Liver (tissue), 9 donors: ENCODE data around the gene NIM1K. TPM values are rescaled to one million over a fixed set of nuclear protein-coding genes. Genes with fewer than 3 reads are reported as not detected.

Experiments used
- DNase-seq: peaks from one replicate; pipeline ENCODE4 v3.0.0-alpha.2; 2017; ENCODE audit warnings: low spot score
- H3K27ac ChIP-seq, 2 donors: one replicate each; pipeline ENCODE4 v1.7.0; 2013; ENCODE audit warnings: inconsistent platforms in 2 of 2, low read length in 2 of 2, control low read depth in 1 of 2, low read depth in 1 of 2, mild to moderate bottlenecking in 1 of 2
- H3K27me3 ChIP-seq, 4 donors: one replicate each; pipeline versions ENCODE4 v1.6.1 to v1.7.0; 2013; ENCODE audit warnings: low read length in 3 of 4, inconsistent platforms in 1 of 4, mild to moderate bottlenecking in 1 of 4, moderate library complexity in 1 of 4; ENCODE audit not compliant: control insufficient read depth in 4 of 4, insufficient read depth in 4 of 4
- H3K36me3 ChIP-seq, 4 donors: one replicate each; pipeline versions ENCODE4 v1.6.1 to v1.7.0; 2013; ENCODE audit warnings: low read length in 3 of 4, mild to moderate bottlenecking in 3 of 4, low read depth in 1 of 4, moderate library complexity in 1 of 4; ENCODE audit not compliant: control insufficient read depth in 4 of 4, insufficient read depth in 3 of 4
- H3K4me1 ChIP-seq, 4 donors: one replicate each; pipeline versions ENCODE4 v1.6.1 to v1.7.0; 2013; ENCODE audit warnings: low read length in 3 of 4, mild to moderate bottlenecking in 3 of 4, moderate library complexity in 1 of 4; ENCODE audit not compliant: control insufficient read depth in 4 of 4, insufficient read depth in 4 of 4
- H3K4me3 ChIP-seq, 3 donors: one replicate each; pipeline versions ENCODE4 v1.6.1 to v1.7.0; 2013; ENCODE audit warnings: low read length in 3 of 3, control low read depth in 1 of 3, low read depth in 1 of 3, mild to moderate bottlenecking in 1 of 3
- H3K9ac ChIP-seq, 2 donors: one replicate each; pipeline ENCODE4 v1.7.0; 2013; ENCODE audit warnings: low read length in 2 of 2, mild to moderate bottlenecking in 2 of 2, moderate library complexity in 2 of 2, control low read depth in 1 of 2, low read depth in 1 of 2
- H3K9me3 ChIP-seq, 4 donors: one replicate each; pipeline versions ENCODE4 v1.6.1 to v1.7.0; 2013; ENCODE audit warnings: low read length in 3 of 4; ENCODE audit not compliant: control insufficient read depth in 4 of 4
- ATF3 ChIP-seq: IDR thresholded peaks from 2 replicates; pipeline ENCODE4 v1.6.1; 2016; ENCODE audit warnings: antibody characterized with exemption
- EGR1 ChIP-seq, 2 donors: IDR thresholded peaks; 2 replicates each; pipeline ENCODE4 v1.6.1; 2016 to 2018; ENCODE audit warnings: antibody characterized with exemption in 2 of 2, low read depth in 2 of 2
- FOXA1 ChIP-seq: IDR thresholded peaks from 2 replicates; pipeline ENCODE4 v1.6.1; 2016; ENCODE audit warnings: antibody characterized with exemption
- GABPA ChIP-seq, 2 donors: IDR thresholded peaks in 1 of 2; conservative IDR thresholded peaks in 1 of 2; 2 replicates each; pipeline ENCODE4 v1.6.1; 2016; ENCODE audit warnings: antibody characterized with exemption in 2 of 2, mild to moderate bottlenecking in 1 of 2, moderate library complexity in 1 of 2
- HNF4A ChIP-seq, 2 donors: conservative IDR thresholded peaks; 2 replicates each; pipeline ENCODE4 v1.6.1; 2016; ENCODE audit warnings: antibody characterized with exemption in 2 of 2, mild to moderate bottlenecking in 2 of 2
- HNF4G ChIP-seq: IDR thresholded peaks from 2 replicates; pipeline ENCODE4 v1.6.1; 2016; ENCODE audit warnings: antibody characterized with exemption
- JUND ChIP-seq, 2 donors: IDR thresholded peaks; 2 replicates each; pipeline ENCODE4 v1.6.1; 2016; ENCODE audit warnings: antibody characterized with exemption in 2 of 2
- MAX ChIP-seq: IDR thresholded peaks from 2 replicates; pipeline ENCODE4 v1.6.1; 2016; ENCODE audit warnings: antibody characterized with exemption
- NR2F2 ChIP-seq: IDR thresholded peaks from 2 replicates; pipeline ENCODE4 v1.6.1; 2016; ENCODE audit warnings: antibody characterized with exemption
- RAD21 ChIP-seq, 2 donors: IDR thresholded peaks; 2 replicates each; pipeline ENCODE4 v1.6.1; 2016; ENCODE audit warnings: antibody characterized with exemption in 2 of 2, mild to moderate bottlenecking in 2 of 2
- RXRA ChIP-seq, 2 donors: IDR thresholded peaks; 2 replicates each; pipeline ENCODE4 v1.6.1; 2017 to 2018; ENCODE audit warnings: antibody characterized with exemption in 2 of 2, mild to moderate bottlenecking in 1 of 2
- SP1 ChIP-seq: IDR thresholded peaks from 2 replicates; pipeline ENCODE4 v1.6.1; 2018; ENCODE audit warnings: antibody characterized with exemption, mild to moderate bottlenecking
- ZBTB33 ChIP-seq: IDR thresholded peaks from 2 replicates; pipeline ENCODE4 v1.6.1; 2016; ENCODE audit warnings: antibody characterized with exemption
- WGBS: extraction: QIAGEN DNeasy Blood & Tissue Kit; methylation state at CpG from one replicate; pipeline ENCODE4 v1.1.7; 2013; 5-methylcytosine and 5-hydroxymethylcytosine counted together
- polyA plus RNA-seq, 2 donors: library from polyadenylated mRNA; stranded (reverse) in 1 of 2; unstranded in 1 of 2; fragments of 200-250 nt in 1 of 2; fragments of >200 nt in 1 of 2; fragmentation: Nextera tagmentation in 1 of 2; extraction: Ambion mirVana in 1 of 2; gene quantifications; one replicate each; pipeline versions ENCODE4 v1.2.1 to v1.2.3, GENCODE V29; 2013 to 2015
- total RNA-seq, 2 donors: library from RNA; depleted of rRNA; stranded (reverse); fragments of >200 nt; gene quantifications; one replicate each; pipeline ENCODE4 v1.2.3, GENCODE V29; 2014
- TF ChIP-seq, protein P1 (sequence below): IDR thresholded peaks from 2 replicates; pipeline ENCODE4 v1.6.1; 2016; ENCODE audit warnings: antibody characterized with exemption, mild to moderate bottlenecking
- TF ChIP-seq, protein P2 (sequence below): fragments of 150-350 bp; IDR thresholded peaks from 2 replicates; pipeline ENCODE4 v1.5.1; 2017; ENCODE audit warnings: improper control_type of control experiment, low read depth, low read length; ENCODE audit not compliant: missing input control
- donor health status: healthy.
- donor health status: healthy.
- donor health status: healthy.
- donor health status: healthy.
- donor health status: healthy.

The NIM1K gene
- total and polyA plus RNA-seq, 4 donors = 0.07 to 0.15 TPM; not detected in 2

GRCh38 chr5:43268188-43268820 is 76.3 kb downstream of the NIM1K start:
- H3K36me3 ChIP-seq = no peaks in the 10 kb centered on the region
- DNase-seq = no peak
- H3K9me3 ChIP-seq = no peaks in the 10 kb centered on the region
- WGBS = 85% methylated on average over 1 of the region's 1 CpG
- TF ChIP-seq HNF4A (conservative IDR thresholded peaks at IDR 0.05) = no peak
- no peak for TF ChIP-seq NR2F2
- no peak for TF ChIP-seq ZBTB33
- no peak for TF ChIP-seq GABPA (IDR thresholded peaks at IDR 0.05 in 1 of 2, conservative IDR thresholded peaks at IDR 0.05 in 1 of 2)
- TF ChIP-seq RXRA (IDR thresholded peaks at IDR 0.05) = no peak
- no peak for TF ChIP-seq EGR1 (IDR thresholded peaks at IDR 0.05; ENCODE audit: low read depth in 2 of 2)
- TF ChIP-seq SP1 = no peak
- no peak for TF ChIP-seq MAX
- TF ChIP-seq FOXA1 = no peak
- TF ChIP-seq, protein P1, sequence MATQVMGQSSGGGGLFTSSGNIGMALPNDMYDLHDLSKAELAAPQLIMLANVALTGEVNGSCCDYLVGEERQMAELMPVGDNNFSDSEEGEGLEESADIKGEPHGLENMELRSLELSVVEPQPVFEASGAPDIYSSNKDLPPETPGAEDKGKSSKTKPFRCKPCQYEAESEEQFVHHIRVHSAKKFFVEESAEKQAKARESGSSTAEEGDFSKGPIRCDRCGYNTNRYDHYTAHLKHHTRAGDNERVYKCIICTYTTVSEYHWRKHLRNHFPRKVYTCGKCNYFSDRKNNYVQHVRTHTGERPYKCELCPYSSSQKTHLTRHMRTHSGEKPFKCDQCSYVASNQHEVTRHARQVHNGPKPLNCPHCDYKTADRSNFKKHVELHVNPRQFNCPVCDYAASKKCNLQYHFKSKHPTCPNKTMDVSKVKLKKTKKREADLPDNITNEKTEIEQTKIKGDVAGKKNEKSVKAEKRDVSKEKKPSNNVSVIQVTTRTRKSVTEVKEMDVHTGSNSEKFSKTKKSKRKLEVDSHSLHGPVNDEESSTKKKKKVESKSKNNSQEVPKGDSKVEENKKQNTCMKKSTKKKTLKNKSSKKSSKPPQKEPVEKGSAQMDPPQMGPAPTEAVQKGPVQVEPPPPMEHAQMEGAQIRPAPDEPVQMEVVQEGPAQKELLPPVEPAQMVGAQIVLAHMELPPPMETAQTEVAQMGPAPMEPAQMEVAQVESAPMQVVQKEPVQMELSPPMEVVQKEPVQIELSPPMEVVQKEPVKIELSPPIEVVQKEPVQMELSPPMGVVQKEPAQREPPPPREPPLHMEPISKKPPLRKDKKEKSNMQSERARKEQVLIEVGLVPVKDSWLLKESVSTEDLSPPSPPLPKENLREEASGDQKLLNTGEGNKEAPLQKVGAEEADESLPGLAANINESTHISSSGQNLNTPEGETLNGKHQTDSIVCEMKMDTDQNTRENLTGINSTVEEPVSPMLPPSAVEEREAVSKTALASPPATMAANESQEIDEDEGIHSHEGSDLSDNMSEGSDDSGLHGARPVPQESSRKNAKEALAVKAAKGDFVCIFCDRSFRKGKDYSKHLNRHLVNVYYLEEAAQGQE = no peak
- no peak for TF ChIP-seq ATF3
- no peaks in the 10 kb centered on the region for H3K27me3 ChIP-seq
- H3K9ac ChIP-seq = no peak overlapping the region
- H3K4me1 ChIP-seq = no peaks in the 10 kb centered on the region
- no peak overlapping the region for H3K4me3 ChIP-seq
- H3K27ac ChIP-seq = no peak overlapping the region

GRCh38 chr5:43270645-43271044 is 78.6 kb downstream of the NIM1K start:
- Histone ChIP-seq H3K9ac (no peak overlapping the region), H3K4me1 (peaks cover 2 to 15% (median 4%) of the 10 kb centered on the region in 4 donors), H3K36me3 (no peaks in the 10 kb centered on the region), H3K9me3 (no peaks in the 10 kb centered on the region), H3K27me3 (no peaks in the 10 kb centered on the region), H3K27ac (no peak overlapping the region), H3K4me3 (no peak overlapping the region)
- no peak for DNase-seq
- 48% methylated on average over 1 of the region's 1 CpG for WGBS
- TF ChIP-seq HNF4G (no peak), NR2F2 (peak; percentile 8)

GRCh38 chr5:43273552-43273951 is 81.5 kb downstream of the NIM1K start:
- H3K27ac ChIP-seq = no peak overlapping the region
- H3K9ac ChIP-seq = no peak overlapping the region
- H3K36me3 ChIP-seq = no peaks in the 10 kb centered on the region
- H3K4me3 ChIP-seq = no peak overlapping the region
- no peaks in the 10 kb centered on the region for H3K27me3 ChIP-seq
- no peaks in the 10 kb centered on the region for H3K9me3 ChIP-seq
- TF ChIP-seq, protein P2, sequence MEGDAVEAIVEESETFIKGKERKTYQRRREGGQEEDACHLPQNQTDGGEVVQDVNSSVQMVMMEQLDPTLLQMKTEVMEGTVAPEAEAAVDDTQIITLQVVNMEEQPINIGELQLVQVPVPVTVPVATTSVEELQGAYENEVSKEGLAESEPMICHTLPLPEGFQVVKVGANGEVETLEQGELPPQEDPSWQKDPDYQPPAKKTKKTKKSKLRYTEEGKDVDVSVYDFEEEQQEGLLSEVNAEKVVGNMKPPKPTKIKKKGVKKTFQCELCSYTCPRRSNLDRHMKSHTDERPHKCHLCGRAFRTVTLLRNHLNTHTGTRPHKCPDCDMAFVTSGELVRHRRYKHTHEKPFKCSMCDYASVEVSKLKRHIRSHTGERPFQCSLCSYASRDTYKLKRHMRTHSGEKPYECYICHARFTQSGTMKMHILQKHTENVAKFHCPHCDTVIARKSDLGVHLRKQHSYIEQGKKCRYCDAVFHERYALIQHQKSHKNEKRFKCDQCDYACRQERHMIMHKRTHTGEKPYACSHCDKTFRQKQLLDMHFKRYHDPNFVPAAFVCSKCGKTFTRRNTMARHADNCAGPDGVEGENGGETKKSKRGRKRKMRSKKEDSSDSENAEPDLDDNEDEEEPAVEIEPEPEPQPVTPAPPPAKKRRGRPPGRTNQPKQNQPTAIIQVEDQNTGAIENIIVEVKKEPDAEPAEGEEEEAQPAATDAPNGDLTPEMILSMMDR = no peak
- TF ChIP-seq FOXA1 (no peak), HNF4A (conservative IDR thresholded peaks at IDR 0.05) (no peak), GABPA (IDR thresholded peaks at IDR 0.05 in 1 of 2, conservative IDR thresholded peaks at IDR 0.05 in 1 of 2) (no peak), RAD21 (IDR thresholded peaks at IDR 0.05) (no peak), RXRA (IDR thresholded peaks at IDR 0.05) (no peak), JUND (IDR thresholded peaks at IDR 0.05) (no peak), MAX (no peak), SP1 (no peak), ZBTB33 (no peak), ATF3 (no peak), HNF4G (no peak), EGR1 (IDR thresholded peaks at IDR 0.05; ENCODE audit: low read depth in 2 of 2) (no peak)
- peaks cover 2 to 15% (median 4%) of the 10 kb centered on the region in 4 donors for H3K4me1 ChIP-seq
- DNase-seq = no peak
